ENCODE measurements around the gene AATK. TPM values are rescaled to one million over a fixed set of nuclear protein-coding genes. Genes with fewer than 3 reads are reported as not detected.
"Not testable (repeated sequence)": the region's sequence is repeated elsewhere in the genome, so short reads cannot be mapped to it uniquely, and the experiment has no call there.

The AATK gene
- total and polyA plus RNA-seq, 2 of the 4 experiments (the other 2 are of a cell fraction): under 0.01 to 0.21 TPM

- Histone ChIP-seq H2BK20ac (ENCODE audit: low read depth, low read length) (no peak overlapping the region), H4K5ac (ENCODE audit: low read depth, low read length) (no peak overlapping the region), H3K4me2 (ENCODE audit: low read depth, low read length) (no peak overlapping the region), H3K79me1 (ENCODE audit: low read depth in 1 of 2, low read length in 2 of 2) (no peaks in the 10 kb centered on the region), H4K8ac (ENCODE audit: low read depth in 2 of 2, low read length in 2 of 2) (no peak overlapping the region), H2BK15ac (ENCODE audit: low read depth, low read length) (no peak overlapping the region), H3K9ac (ENCODE audit: low read depth, low read length) (no peak overlapping the region), H3K9me3 (ENCODE audit: control insufficient read depth, insufficient read depth, low read length) (no peaks in the 10 kb centered on the region), H3K4me3 (ENCODE audit: insufficient read depth, low read depth, low read length) (no peak overlapping the region), H3K27ac (ENCODE audit: insufficient read depth, low read length) (no peak overlapping the region), H3K56ac (ENCODE audit: extremely low read depth, insufficient read depth, low read length) (no peak overlapping the region), H3K36me3 (ENCODE audit: control insufficient read depth, insufficient read depth, low read length) (no peaks in the 10 kb centered on the region), H2BK120ac (ENCODE audit: low read depth, low read length) (no peak overlapping the region), H3K4me1 (ENCODE audit: control insufficient read depth, insufficient read depth, low read length) (no peaks in the 10 kb centered on the region), H2AFZ (replicated peaks; ENCODE audit: low read length, poor library complexity) (no peak overlapping the region), H4K91ac (ENCODE audit: insufficient read depth, low read depth, low read length) (no peak overlapping the region), H3K23ac (ENCODE audit: low read depth, low read length) (no peak overlapping the region), H2AK9ac (replicated peaks; ENCODE audit: low read depth, low read length, poor library complexity) (no peak overlapping the region), H4K20me1 (ENCODE audit: insufficient read depth, low read length) (no peaks in the 10 kb centered on the region), H3K14ac (replicated peaks; ENCODE audit: low read depth, low read length) (no peak overlapping the region), H2BK5ac (ENCODE audit: low read depth, low read length, poor library complexity, severe bottlenecking) (no peak overlapping the region), H3K18ac (ENCODE audit: low read depth, low read length) (no peak overlapping the region), H3K4ac (ENCODE audit: low read depth, low read length) (no peak overlapping the region), H3K9me1 (ENCODE audit: insufficient read depth, low read length) (no peaks in the 10 kb centered on the region), H3K27me3 (ENCODE audit: control insufficient read depth, insufficient read depth, low read length) (peaks cover 29% of the 10 kb centered on the region), H2AK5ac (ENCODE audit: low read depth, low read length) (no peak overlapping the region)
- DNase-seq (no peak), ATAC-seq (ENCODE audit: low read depth) (no peak)
- 28% methylated on average over 2 of the region's 10 CpGs; no CpG with 5 or more reads in 1 of the 2 experiments for WGBS, 2 experiments (ENCODE audit: extremely low coverage in 2 of 2, insufficient read length in 1 of 2)
- intact Hi-C loops (cut with micrococcal nuclease): no loop called here
- CTCF ChIA-PET: no interaction called here
- BruUV-seq (replicated peaks): no TSS peak
- in situ Hi-C loops (cut with MboI; ENCODE audit: low sequenced_read_pairs): no loop called here
- TF ChIP-seq RCOR1 (IDR thresholded peaks at IDR 0.05; ENCODE audit: insufficient replicate concordance, low read length): no peak
- TF ChIP-seq MAFK (IDR thresholded peaks at IDR 0.05; ENCODE audit: low read depth, low read length): no peak
- dilution Hi-C loops (cut with HindIII; ENCODE audit: low sequenced_read_pairs, unreplicated experiment): no loop called here
- POLR2A ChIA-PET (ENCODE audit: unreplicated experiment): interaction anchor here (0.6 kb wide), 1 partner anchor 20 kb away, joined by 3 read pairs; no protein-coding TSS in a partner anchor
Measured at GRCh38 chr17:81147701-81148100, 18.3 kb downstream of the AATK start.

GRCh38 chr17:81146208-81146607 lies 19.8 kb downstream of the AATK start:
- H3K23ac ChIP-seq (ENCODE audit: low read depth, low read length); H2AFZ ChIP-seq (replicated peaks; ENCODE audit: low read length, poor library complexity); DNase-seq; intact Hi-C loops (cut with micrococcal nuclease); H2BK120ac ChIP-seq (ENCODE audit: low read depth, low read length); H4K5ac ChIP-seq (ENCODE audit: low read depth, low read length); H2BK5ac ChIP-seq (ENCODE audit: low read depth, low read length, poor library complexity, severe bottlenecking); H2BK20ac ChIP-seq (ENCODE audit: low read depth, low read length); H3K4me1 ChIP-seq (ENCODE audit: control insufficient read depth, insufficient read depth, low read length); H2AK5ac ChIP-seq (ENCODE audit: low read depth, low read length); H3K9me1 ChIP-seq (ENCODE audit: insufficient read depth, low read length); H3K14ac ChIP-seq (replicated peaks; ENCODE audit: low read depth, low read length); H4K8ac ChIP-seq (ENCODE audit: low read depth in 2 of 2, low read length in 2 of 2); dilution Hi-C loops (cut with HindIII; ENCODE audit: low sequenced_read_pairs, unreplicated experiment); H4K20me1 ChIP-seq (ENCODE audit: insufficient read depth, low read length); H3K4me2 ChIP-seq (ENCODE audit: low read depth, low read length); H3K27ac ChIP-seq (ENCODE audit: insufficient read depth, low read length); H3K9ac ChIP-seq (ENCODE audit: low read depth, low read length); H3K56ac ChIP-seq (ENCODE audit: extremely low read depth, insufficient read depth, low read length); H3K18ac ChIP-seq (ENCODE audit: low read depth, low read length); H3K4ac ChIP-seq (ENCODE audit: low read depth, low read length); BruUV-seq (replicated peaks); H4K91ac ChIP-seq (ENCODE audit: insufficient read depth, low read depth, low read length); ATAC-seq (ENCODE audit: low read depth); CTCF ChIA-PET; H3K4me3 ChIP-seq (ENCODE audit: insufficient read depth, low read depth, low read length); H3K79me1 ChIP-seq (ENCODE audit: low read depth in 1 of 2, low read length in 2 of 2); H3K36me3 ChIP-seq (ENCODE audit: control insufficient read depth, insufficient read depth, low read length); H3K9me3 ChIP-seq (ENCODE audit: control insufficient read depth, insufficient read depth, low read length); H2AK9ac ChIP-seq (replicated peaks; ENCODE audit: low read depth, low read length, poor library complexity); in situ Hi-C loops (cut with MboI; ENCODE audit: low sequenced_read_pairs); H2BK15ac ChIP-seq (ENCODE audit: low read depth, low read length): not testable (repeated sequence)
- WGBS, 2 experiments (ENCODE audit: extremely low coverage in 2 of 2, insufficient read length in 1 of 2): 75% methylated on average over 2 of the region's 10 CpGs; no CpG with 5 or more reads in 1 of the 2 experiments
- POLR2A ChIA-PET (ENCODE audit: unreplicated experiment): interaction anchor here (0.7 kb wide), 1 partner anchor 363 kb away, joined by 16 read pairs; no protein-coding TSS in a partner anchor
- peaks cover 18% of the 10 kb centered on the region for H3K27me3 ChIP-seq (ENCODE audit: control insufficient read depth, insufficient read depth, low read length)

Data from IMR-90 (cell line).